Cardiac muscle cell (in vitro differentiated cells and primary cell): ENCODE measurements around the gene HSD17B3. TPM values are rescaled to one million over a fixed set of nuclear protein-coding genes. Genes with fewer than 3 reads are reported as not detected.
"Not testable (repeated sequence)": the region's sequence is repeated elsewhere in the genome, so short reads cannot be mapped to it uniquely, and the experiment has no call there.

Experiments
- DNase-seq, 2 donors: peaks; one replicate each; pipeline versions ENCODE4 v3.0.0 to v3.0.0-alpha.2; 2010 to 2017; ENCODE audit warnings: low read depth in 1 of 2, low spot score in 1 of 2
- H3K27ac ChIP-seq: fragments of 200-600 bp; sonication (generic); 2 replicates; pipeline ENCODE4 v1.5.1; 2016
- H3K27me3 ChIP-seq: fragments of 200-600 bp; sonication (generic); 2 replicates; pipeline ENCODE4 v1.6.0; 2016; ENCODE audit warnings: control low read depth
- H3K36me3 ChIP-seq: fragments of 200-600 bp; sonication (generic); 2 replicates; pipeline ENCODE4 v1.5.1; 2016; ENCODE audit warnings: control low read depth
- H3K4me1 ChIP-seq: fragments of 200-600 bp; sonication (generic); 2 replicates; pipeline ENCODE4 v1.8.1; 2017; ENCODE audit warnings: low read depth, mild to moderate bottlenecking, mixed run types
- H3K4me3 ChIP-seq: fragments of 200-600 bp; sonication (generic); 2 replicates; pipeline ENCODE4 v1.5.1; 2016; ENCODE audit warnings: mild to moderate bottlenecking
- H3K9me3 ChIP-seq: fragments of 200-600 bp; sonication (generic); 2 replicates; pipeline ENCODE4 v1.5.1; 2017; ENCODE audit warnings: low read depth, mild to moderate bottlenecking, control low read depth
- polyA plus RNA-seq: library from polyadenylated mRNA; unstranded; fragments of >200 nt; fragmentation: Nextera tagmentation; extraction: Ambion mirVana; gene quantifications from 2 replicates; pipeline ENCODE4 v1.2.1, GENCODE V29; 2016
- total RNA-seq: library from RNA; depleted of rRNA; stranded (reverse); fragments of >200 nt; gene quantifications from 2 replicates; pipeline ENCODE4 v1.2.3, GENCODE V29; 2016
- TF ChIP-seq, protein P1 (sequence below): IDR thresholded peaks from 2 replicates; pipeline ENCODE4 v1.5.1; 2012; ENCODE audit warnings: low read depth, mild to moderate bottlenecking, low read length

HSD17B3 gene
- total and polyA plus RNA-seq, 2 experiments from 2014 or later, result 0.63 to 1.3 TPM

DNA sequence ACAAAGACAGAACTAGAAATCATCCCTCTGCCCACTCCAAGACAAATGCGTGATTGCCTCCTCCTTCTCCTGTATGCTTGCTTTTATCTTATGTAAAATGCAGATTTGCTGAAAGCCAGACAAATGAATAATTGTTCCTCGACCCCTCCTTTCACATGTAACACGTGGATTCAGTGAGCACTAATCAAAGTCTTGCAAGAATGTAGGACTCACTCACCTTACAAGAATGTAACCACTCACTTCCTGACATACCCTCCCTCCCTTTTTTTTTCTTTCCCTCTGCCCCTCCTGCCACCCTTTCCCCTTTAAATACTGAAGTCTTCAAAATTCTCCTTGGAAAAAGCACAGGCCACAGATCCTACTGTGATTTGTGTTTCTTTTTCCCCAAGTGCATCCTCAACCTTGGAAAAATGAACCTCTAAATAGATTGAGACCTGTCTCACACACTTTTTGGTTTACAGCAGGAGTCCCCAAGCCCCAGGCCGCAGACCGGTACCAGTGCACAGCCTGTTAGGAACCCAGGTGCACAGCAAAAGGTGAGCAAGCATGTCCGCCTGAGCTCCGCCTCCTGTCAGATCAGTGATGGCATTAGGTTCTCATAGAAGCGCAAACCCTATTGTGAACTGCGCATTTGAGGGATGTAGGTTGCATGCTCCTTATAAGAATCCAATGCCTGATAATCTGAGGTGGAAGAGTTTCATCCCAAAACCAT lies 29.4 kb upstream of the HSD17B3 start:
- Histone ChIP-seq H3K4me3 (no peak overlapping the region), H3K9me3 (no peaks in the 10 kb centered on the region), H3K27me3 (no peaks in the 10 kb centered on the region), H3K4me1 (no peaks in the 10 kb centered on the region), H3K27ac (no peak overlapping the region), H3K36me3 (no peaks in the 10 kb centered on the region)
- TF ChIP-seq, protein P1, sequence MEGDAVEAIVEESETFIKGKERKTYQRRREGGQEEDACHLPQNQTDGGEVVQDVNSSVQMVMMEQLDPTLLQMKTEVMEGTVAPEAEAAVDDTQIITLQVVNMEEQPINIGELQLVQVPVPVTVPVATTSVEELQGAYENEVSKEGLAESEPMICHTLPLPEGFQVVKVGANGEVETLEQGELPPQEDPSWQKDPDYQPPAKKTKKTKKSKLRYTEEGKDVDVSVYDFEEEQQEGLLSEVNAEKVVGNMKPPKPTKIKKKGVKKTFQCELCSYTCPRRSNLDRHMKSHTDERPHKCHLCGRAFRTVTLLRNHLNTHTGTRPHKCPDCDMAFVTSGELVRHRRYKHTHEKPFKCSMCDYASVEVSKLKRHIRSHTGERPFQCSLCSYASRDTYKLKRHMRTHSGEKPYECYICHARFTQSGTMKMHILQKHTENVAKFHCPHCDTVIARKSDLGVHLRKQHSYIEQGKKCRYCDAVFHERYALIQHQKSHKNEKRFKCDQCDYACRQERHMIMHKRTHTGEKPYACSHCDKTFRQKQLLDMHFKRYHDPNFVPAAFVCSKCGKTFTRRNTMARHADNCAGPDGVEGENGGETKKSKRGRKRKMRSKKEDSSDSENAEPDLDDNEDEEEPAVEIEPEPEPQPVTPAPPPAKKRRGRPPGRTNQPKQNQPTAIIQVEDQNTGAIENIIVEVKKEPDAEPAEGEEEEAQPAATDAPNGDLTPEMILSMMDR, result no peak
- peak in 1 of 2 donors; percentile 11 for DNase-seq

GRCh38 chr9:96327694-96328352 lies 25.8 kb upstream of the HSD17B3 start:
- no peaks in the 10 kb centered on the region for H3K27me3 ChIP-seq
- no peaks in the 10 kb centered on the region for H3K4me1 ChIP-seq
- no peaks in the 10 kb centered on the region for H3K36me3 ChIP-seq
- H3K9me3 ChIP-seq, result no peaks in the 10 kb centered on the region
- H3K27ac ChIP-seq, result no peak overlapping the region
- peak; percentile 61 to 77 for DNase-seq
- no peak overlapping the region for H3K4me3 ChIP-seq
- TF ChIP-seq, protein P1, result peak; percentile 75

DNA sequence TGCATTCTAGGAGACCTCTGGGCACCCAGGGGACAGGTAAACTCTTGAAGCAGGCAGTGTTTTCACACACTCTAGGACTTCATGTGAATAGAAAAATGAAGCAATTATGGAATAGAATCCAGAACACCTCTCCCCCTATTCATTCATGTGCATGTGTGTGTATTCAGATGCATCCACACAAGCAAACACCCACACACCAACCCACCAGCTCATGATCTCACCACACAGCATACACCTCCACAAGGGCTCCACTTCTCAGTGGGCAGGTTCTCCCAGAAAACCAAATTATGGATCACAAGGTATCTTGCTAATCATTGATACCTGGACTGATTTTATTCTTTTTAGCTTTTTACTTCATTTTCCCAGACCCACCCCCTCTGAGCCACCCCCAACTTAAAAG lies 21.2 kb upstream of the HSD17B3 start:
- H3K36me3 ChIP-seq, result no peaks in the 10 kb centered on the region
- no peaks in the 10 kb centered on the region for H3K4me1 ChIP-seq
- H3K9me3 ChIP-seq, result no peaks in the 10 kb centered on the region
- H3K4me3 ChIP-seq, result no peak overlapping the region
- TF ChIP-seq, protein P1, result no peak
- H3K27me3 ChIP-seq, result no peaks in the 10 kb centered on the region
- no peak overlapping the region for H3K27ac ChIP-seq
- DNase-seq, result no peak

DNA sequence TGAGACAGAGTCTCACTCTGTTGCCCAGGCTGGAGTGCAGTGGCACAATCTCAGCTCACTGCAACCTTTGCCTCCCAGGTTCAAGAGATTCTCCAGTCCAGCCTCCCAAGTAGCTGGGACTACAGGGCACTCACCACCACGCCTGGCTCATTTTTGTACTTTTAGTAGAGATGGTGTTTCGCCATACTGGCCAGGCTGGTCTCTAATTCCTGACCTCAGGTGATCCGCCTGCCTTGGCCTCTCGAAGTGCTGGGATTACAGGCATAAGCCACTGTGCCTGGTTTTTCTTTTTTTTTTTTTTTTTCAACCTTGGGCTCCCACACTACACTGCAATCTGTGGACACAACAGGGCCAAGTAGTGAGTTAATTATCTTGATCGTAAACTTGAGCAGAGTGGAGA lies 20.8 kb upstream of the HSD17B3 start:
- H3K36me3 ChIP-seq, H3K4me3 ChIP-seq, DNase-seq, H3K27me3 ChIP-seq, H3K27ac ChIP-seq, H3K9me3 ChIP-seq, H3K4me1 ChIP-seq: not testable (repeated sequence)

DNA sequence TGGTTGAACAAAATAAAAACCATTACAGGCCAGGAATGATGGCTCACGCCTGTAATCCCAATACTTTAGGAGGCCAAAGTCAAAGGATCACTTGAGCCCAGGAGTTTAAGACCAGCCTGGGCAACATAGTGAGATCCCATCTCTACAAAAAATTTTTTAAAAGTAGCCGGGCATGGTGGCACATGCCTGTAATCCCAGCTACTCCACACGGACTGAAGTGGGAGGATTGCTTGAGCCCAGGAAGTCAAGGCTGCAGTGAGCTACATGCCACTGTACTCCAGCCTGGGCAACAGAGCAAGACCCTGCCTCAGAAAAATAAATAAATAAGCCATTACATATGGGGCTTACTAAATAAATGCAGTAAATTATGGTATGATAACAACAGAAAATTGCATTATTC lies 20.2 kb upstream of the HSD17B3 start:
- H3K4me3 ChIP-seq, H3K27me3 ChIP-seq, H3K4me1 ChIP-seq, H3K27ac ChIP-seq, H3K36me3 ChIP-seq, H3K9me3 ChIP-seq, DNase-seq: not testable (repeated sequence)

DNA sequence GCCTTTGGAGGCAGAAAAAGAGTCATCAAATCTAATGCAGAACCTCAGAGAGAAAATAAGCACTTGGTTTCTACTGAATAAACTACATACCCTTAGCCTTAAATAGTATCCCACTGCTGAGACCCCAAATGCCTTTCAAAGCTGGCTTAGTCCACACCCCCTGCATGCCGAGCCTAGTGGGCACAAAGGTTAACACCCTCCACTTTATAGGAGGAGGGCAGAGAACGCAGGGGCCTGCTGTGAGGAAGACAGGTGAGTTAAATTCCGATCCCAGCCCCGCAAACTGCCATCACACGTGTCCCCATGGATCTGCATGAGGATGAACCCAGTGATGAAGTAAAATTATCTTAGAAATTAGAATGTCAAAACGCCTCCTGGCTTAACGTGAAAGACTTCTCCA lies 19.5 kb upstream of the HSD17B3 start:
- no peak for DNase-seq

More for the DNA sequence above, 19.5 kb upstream of the HSD17B3 start:
- Histone ChIP-seq H3K27me3 (no peaks in the 10 kb centered on the region), H3K36me3 (no peaks in the 10 kb centered on the region), H3K4me3 (no peak overlapping the region), H3K9me3 (no peaks in the 10 kb centered on the region), H3K4me1 (no peaks in the 10 kb centered on the region), H3K27ac (no peak overlapping the region)
- TF ChIP-seq, protein P1, result no peak
